ENCODE measurements around the gene IL36G.

Gene IL36G

GRCh38 chr2:112947374-112947773, 30.4 kb upstream of the IL36G start:
- peaks cover 5 to 17% of the 10 kb centered on the region in 2 donors for H3K9me3 ChIP-seq (ENCODE audit: control insufficient read depth in 1 of 2, low read length in 2 of 2)
- H3K4me3 ChIP-seq (ENCODE audit: low read depth in 1 of 2, low read length in 2 of 2): no peak overlapping the region
- H3K27ac ChIP-seq (ENCODE audit: low read length): no peak overlapping the region
- H3K4me1 ChIP-seq (ENCODE audit: control insufficient read depth in 1 of 2, insufficient read depth in 2 of 2, low read length in 2 of 2): no peaks in the 10 kb centered on the region
- no peaks in the 10 kb centered on the region for H3K36me3 ChIP-seq (ENCODE audit: control insufficient read depth in 1 of 2, insufficient read depth in 2 of 2, low read length in 2 of 2)
- H3K27me3 ChIP-seq (ENCODE audit: low read depth, low read length): no peaks in the 10 kb centered on the region

- Histone ChIP-seq H3K27me3 (ENCODE audit: low read depth, low read length) (no peaks in the 10 kb centered on the region), H3K9me3 (ENCODE audit: control insufficient read depth in 1 of 2, low read length in 2 of 2) (peaks cover 5 to 17% of the 10 kb centered on the region in 2 donors), H3K4me3 (ENCODE audit: low read depth in 1 of 2, low read length in 2 of 2) (no peak overlapping the region), H3K4me1 (ENCODE audit: control insufficient read depth in 1 of 2, insufficient read depth in 2 of 2, low read length in 2 of 2) (no peaks in the 10 kb centered on the region), H3K36me3 (ENCODE audit: control insufficient read depth in 1 of 2, insufficient read depth in 2 of 2, low read length in 2 of 2) (no peaks in the 10 kb centered on the region), H3K27ac (ENCODE audit: low read length) (no peak overlapping the region)
Measured at GRCh38 chr2:112949456-112949855, 28.4 kb upstream of the IL36G start.

GRCh38 chr2:112954364-112954763, 23.4 kb upstream of the IL36G start:
- no peaks in the 10 kb centered on the region for H3K9me3 ChIP-seq (ENCODE audit: control insufficient read depth in 1 of 2, low read length in 2 of 2)
- no peak overlapping the region for H3K27ac ChIP-seq (ENCODE audit: low read length)
- no peaks in the 10 kb centered on the region for H3K4me1 ChIP-seq (ENCODE audit: control insufficient read depth in 1 of 2, insufficient read depth in 2 of 2, low read length in 2 of 2)
- no peaks in the 10 kb centered on the region for H3K27me3 ChIP-seq (ENCODE audit: low read depth, low read length)
- H3K36me3 ChIP-seq (ENCODE audit: control insufficient read depth in 1 of 2, insufficient read depth in 2 of 2, low read length in 2 of 2): no peaks in the 10 kb centered on the region
- no peak overlapping the region for H3K4me3 ChIP-seq (ENCODE audit: low read depth in 1 of 2, low read length in 2 of 2)

GRCh38 chr2:112957511-112957910, 20.3 kb upstream of the IL36G start:
- H3K27me3 ChIP-seq (ENCODE audit: low read depth, low read length): no peaks in the 10 kb centered on the region
- no peaks in the 10 kb centered on the region for H3K9me3 ChIP-seq (ENCODE audit: control insufficient read depth in 1 of 2, low read length in 2 of 2)
- H3K36me3 ChIP-seq (ENCODE audit: control insufficient read depth in 1 of 2, insufficient read depth in 2 of 2, low read length in 2 of 2): no peaks in the 10 kb centered on the region
- H3K4me1 ChIP-seq (ENCODE audit: control insufficient read depth in 1 of 2, insufficient read depth in 2 of 2, low read length in 2 of 2): no peaks in the 10 kb centered on the region
- H3K4me3 ChIP-seq (ENCODE audit: low read depth in 1 of 2, low read length in 2 of 2): no peak overlapping the region
- no peak overlapping the region for H3K27ac ChIP-seq (ENCODE audit: low read length)

- Histone ChIP-seq H3K36me3 (ENCODE audit: control insufficient read depth in 1 of 2, insufficient read depth in 2 of 2, low read length in 2 of 2) (no peaks in the 10 kb centered on the region), H3K4me1 (ENCODE audit: control insufficient read depth in 1 of 2, insufficient read depth in 2 of 2, low read length in 2 of 2) (no peaks in the 10 kb centered on the region), H3K27ac (ENCODE audit: low read length) (no peak overlapping the region), H3K27me3 (ENCODE audit: low read depth, low read length) (no peaks in the 10 kb centered on the region), H3K4me3 (ENCODE audit: low read depth in 1 of 2, low read length in 2 of 2) (no peak overlapping the region), H3K9me3 (ENCODE audit: control insufficient read depth in 1 of 2, low read length in 2 of 2) (no peaks in the 10 kb centered on the region)
Measured at GRCh38 chr2:112958428-112959108, 19.2 kb upstream of the IL36G start.

GRCh38 chr2:112959109-112959812, 18.5 kb upstream of the IL36G start:
- H3K4me3 ChIP-seq (ENCODE audit: low read depth in 1 of 2, low read length in 2 of 2): no peak overlapping the region
- no peaks in the 10 kb centered on the region for H3K36me3 ChIP-seq (ENCODE audit: control insufficient read depth in 1 of 2, insufficient read depth in 2 of 2, low read length in 2 of 2)
- H3K27ac ChIP-seq (ENCODE audit: low read length): no peak overlapping the region
- H3K4me1 ChIP-seq (ENCODE audit: control insufficient read depth in 1 of 2, insufficient read depth in 2 of 2, low read length in 2 of 2): no peaks in the 10 kb centered on the region
- H3K9me3 ChIP-seq (ENCODE audit: control insufficient read depth in 1 of 2, low read length in 2 of 2): no peaks in the 10 kb centered on the region
- no peaks in the 10 kb centered on the region for H3K27me3 ChIP-seq (ENCODE audit: low read depth, low read length)

GRCh38 chr2:112960230-112960825, 17.5 kb upstream of the IL36G start:
- no peaks in the 10 kb centered on the region for H3K27me3 ChIP-seq (ENCODE audit: low read depth, low read length)
- no peaks in the 10 kb centered on the region for H3K4me1 ChIP-seq (ENCODE audit: control insufficient read depth in 1 of 2, insufficient read depth in 2 of 2, low read length in 2 of 2)
- H3K9me3 ChIP-seq (ENCODE audit: control insufficient read depth in 1 of 2, low read length in 2 of 2): no peaks in the 10 kb centered on the region
- no peak overlapping the region for H3K4me3 ChIP-seq (ENCODE audit: low read depth in 1 of 2, low read length in 2 of 2)
- no peaks in the 10 kb centered on the region for H3K36me3 ChIP-seq (ENCODE audit: control insufficient read depth in 1 of 2, insufficient read depth in 2 of 2, low read length in 2 of 2)
- H3K27ac ChIP-seq (ENCODE audit: low read length): no peak overlapping the region

- Histone ChIP-seq H3K4me1 (ENCODE audit: control insufficient read depth in 1 of 2, insufficient read depth in 2 of 2, low read length in 2 of 2) (no peaks in the 10 kb centered on the region), H3K27ac (ENCODE audit: low read length) (no peak overlapping the region), H3K36me3 (ENCODE audit: control insufficient read depth in 1 of 2, insufficient read depth in 2 of 2, low read length in 2 of 2) (no peaks in the 10 kb centered on the region), H3K4me3 (ENCODE audit: low read depth in 1 of 2, low read length in 2 of 2) (no peak overlapping the region), H3K9me3 (ENCODE audit: control insufficient read depth in 1 of 2, low read length in 2 of 2) (no peaks in the 10 kb centered on the region), H3K27me3 (ENCODE audit: low read depth, low read length) (no peaks in the 10 kb centered on the region)
Measured at GRCh38 chr2:112962308-112963175, 15.3 kb upstream of the IL36G start.

GRCh38 chr2:112967023-112967422, 10.8 kb upstream of the IL36G start:
- no peaks in the 10 kb centered on the region for H3K27me3 ChIP-seq (ENCODE audit: low read depth, low read length)
- no peaks in the 10 kb centered on the region for H3K9me3 ChIP-seq (ENCODE audit: control insufficient read depth in 1 of 2, low read length in 2 of 2)
- H3K4me1 ChIP-seq (ENCODE audit: control insufficient read depth in 1 of 2, insufficient read depth in 2 of 2, low read length in 2 of 2): no peaks in the 10 kb centered on the region
- H3K36me3 ChIP-seq (ENCODE audit: control insufficient read depth in 1 of 2, insufficient read depth in 2 of 2, low read length in 2 of 2): no peaks in the 10 kb centered on the region
- H3K4me3 ChIP-seq (ENCODE audit: low read depth in 1 of 2, low read length in 2 of 2): no peak overlapping the region
- H3K27ac ChIP-seq (ENCODE audit: low read length): no peak overlapping the region

- H3K9me3 ChIP-seq (ENCODE audit: control insufficient read depth in 1 of 2, low read length in 2 of 2): no peaks in the 10 kb centered on the region
- no peaks in the 10 kb centered on the region for H3K27me3 ChIP-seq (ENCODE audit: low read depth, low read length)
- H3K27ac ChIP-seq (ENCODE audit: low read length): no peak overlapping the region
- no peaks in the 10 kb centered on the region for H3K36me3 ChIP-seq (ENCODE audit: control insufficient read depth in 1 of 2, insufficient read depth in 2 of 2, low read length in 2 of 2)
- no peak overlapping the region for H3K4me3 ChIP-seq (ENCODE audit: low read depth in 1 of 2, low read length in 2 of 2)
- H3K4me1 ChIP-seq (ENCODE audit: control insufficient read depth in 1 of 2, insufficient read depth in 2 of 2, low read length in 2 of 2): no peaks in the 10 kb centered on the region
Measured at GRCh38 chr2:112972423-112973086, 5.3 kb upstream of the IL36G start.

GRCh38 chr2:112973156-112973555, 4.7 kb upstream of the IL36G start:
- Histone ChIP-seq H3K4me1 (ENCODE audit: control insufficient read depth in 1 of 2, insufficient read depth in 2 of 2, low read length in 2 of 2) (no peaks in the 10 kb centered on the region), H3K27me3 (ENCODE audit: low read depth, low read length) (no peaks in the 10 kb centered on the region), H3K36me3 (ENCODE audit: control insufficient read depth in 1 of 2, insufficient read depth in 2 of 2, low read length in 2 of 2) (no peaks in the 10 kb centered on the region), H3K4me3 (ENCODE audit: low read depth in 1 of 2, low read length in 2 of 2) (no peak overlapping the region), H3K9me3 (ENCODE audit: control insufficient read depth in 1 of 2, low read length in 2 of 2) (no peaks in the 10 kb centered on the region), H3K27ac (ENCODE audit: low read length) (no peak overlapping the region)
